Esophagus squamous epithelium (tissue), 4 donors: ENCODE data around the gene MAP3K5.

Source experiments
- POLR2A ChIP-seq, 4 donors: fragments of 450-650 bp; IDR thresholded peaks; one replicate each; pipeline ENCODE4 v1.6.1; 2017; ENCODE audit warnings: antibody characterized with exemption in 4 of 4, mild to moderate bottlenecking in 4 of 4, moderate library complexity in 3 of 4
- TF ChIP-seq, protein P1 (sequence below), 6 experiments: fragments of 450-650 bp in 4 of 6; fragments of 200-600 bp in 2 of 6; sonication (generic) in 2 of 6; IDR thresholded peaks; one replicate each; pipeline ENCODE4 v1.5.1; 2016 to 2019; ENCODE audit warnings: antibody characterized with exemption in 6 of 6, mild to moderate bottlenecking in 4 of 6, moderate library complexity in 4 of 6

DNA sequence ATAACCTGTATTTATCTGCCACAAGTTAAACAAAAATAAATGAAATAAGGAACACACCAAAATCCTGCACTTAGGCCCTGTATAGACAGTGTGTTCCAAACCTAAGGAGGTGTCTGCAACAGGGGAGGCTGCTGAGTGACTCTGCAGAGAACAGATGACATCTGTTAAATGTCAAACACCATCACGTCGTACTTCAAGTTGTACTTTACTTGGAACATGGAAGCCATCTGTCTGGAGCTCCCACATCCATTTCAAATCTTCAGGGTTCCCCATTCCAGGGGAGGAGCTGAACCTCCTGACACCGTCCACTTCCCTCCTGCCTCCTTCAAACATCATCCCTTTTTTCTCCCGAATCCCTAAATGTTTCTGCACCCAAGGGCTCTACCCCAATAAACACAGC is 240.2 kb downstream of the MAP3K5 start:
- no peak for TF ChIP-seq POLR2A (IDR thresholded peaks at IDR 0.05)
- TF ChIP-seq, protein P1, sequence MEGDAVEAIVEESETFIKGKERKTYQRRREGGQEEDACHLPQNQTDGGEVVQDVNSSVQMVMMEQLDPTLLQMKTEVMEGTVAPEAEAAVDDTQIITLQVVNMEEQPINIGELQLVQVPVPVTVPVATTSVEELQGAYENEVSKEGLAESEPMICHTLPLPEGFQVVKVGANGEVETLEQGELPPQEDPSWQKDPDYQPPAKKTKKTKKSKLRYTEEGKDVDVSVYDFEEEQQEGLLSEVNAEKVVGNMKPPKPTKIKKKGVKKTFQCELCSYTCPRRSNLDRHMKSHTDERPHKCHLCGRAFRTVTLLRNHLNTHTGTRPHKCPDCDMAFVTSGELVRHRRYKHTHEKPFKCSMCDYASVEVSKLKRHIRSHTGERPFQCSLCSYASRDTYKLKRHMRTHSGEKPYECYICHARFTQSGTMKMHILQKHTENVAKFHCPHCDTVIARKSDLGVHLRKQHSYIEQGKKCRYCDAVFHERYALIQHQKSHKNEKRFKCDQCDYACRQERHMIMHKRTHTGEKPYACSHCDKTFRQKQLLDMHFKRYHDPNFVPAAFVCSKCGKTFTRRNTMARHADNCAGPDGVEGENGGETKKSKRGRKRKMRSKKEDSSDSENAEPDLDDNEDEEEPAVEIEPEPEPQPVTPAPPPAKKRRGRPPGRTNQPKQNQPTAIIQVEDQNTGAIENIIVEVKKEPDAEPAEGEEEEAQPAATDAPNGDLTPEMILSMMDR (IDR thresholded peaks at IDR 0.05), result no peak
